ENCODE measurements around the gene HYAL1. TPM values are rescaled to one million over a fixed set of nuclear protein-coding genes. Genes with fewer than 3 reads are reported as not detected.
A peak's percentile ranks its signal among the peaks of the same experiment; 100 is the strongest.

Gene HYAL1
- total RNA-seq, 1 donor from 2014 or later: 78.8 TPM

GRCh38 chr3:50268276-50268675 lies 35.1 kb downstream of the HYAL1 start:
- no peaks in the 10 kb centered on the region for H3K36me3 ChIP-seq
- peaks cover 53% of the 10 kb centered on the region for H3K4me1 ChIP-seq
- intact Hi-C loops (cut with DNase I): no loop called here
- H3K27me3 ChIP-seq: no peaks in the 10 kb centered on the region
- H3K27ac ChIP-seq: peak overlapping the region; percentile 90
- peak overlapping the region; percentile 55 for H3K4me3 ChIP-seq
- ATAC-seq: no peak
- H3K9me3 ChIP-seq: no peaks in the 10 kb centered on the region
- no peak for TF ChIP-seq CTCF (IDR thresholded peaks at IDR 0.05)
- no peak for DNase-seq

- Histone ChIP-seq H3K27ac (peak overlapping the region; percentile 90), H3K4me1 (peaks cover 46% of the 10 kb centered on the region), H3K27me3 (no peaks in the 10 kb centered on the region), H3K36me3 (no peaks in the 10 kb centered on the region), H3K9me3 (no peaks in the 10 kb centered on the region), H3K4me3 (peak overlapping the region; percentile 55)
- intact Hi-C loops (cut with DNase I): no loop called here
- no peak for TF ChIP-seq CTCF (IDR thresholded peaks at IDR 0.05)
- DNase-seq (peak; percentile 86), ATAC-seq (peak; percentile 45)
Observed at GRCh38 chr3:50267280-50267913, 36.0 kb downstream of the HYAL1 start.

DNA sequence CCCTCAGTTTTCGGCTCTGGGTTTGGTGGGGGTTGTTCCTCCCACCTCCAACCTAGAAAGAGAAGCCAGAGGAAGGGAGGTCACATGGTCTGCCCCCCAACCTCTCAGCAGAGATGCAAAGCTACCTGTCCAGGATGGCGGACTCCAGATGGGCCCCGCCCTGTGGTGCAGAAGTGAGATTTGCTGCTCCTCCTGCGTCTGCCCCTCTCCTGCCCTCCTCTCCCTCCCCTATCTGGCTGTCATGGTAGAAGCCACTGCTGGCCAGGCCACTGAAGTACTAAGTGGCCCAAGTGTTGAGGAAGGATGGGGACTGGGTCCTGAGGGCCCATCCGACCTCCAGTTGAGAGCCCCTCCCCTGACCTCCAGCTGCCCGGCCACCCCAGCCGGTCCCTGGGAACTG lies 36.5 kb downstream of the HYAL1 start:
- no peaks in the 10 kb centered on the region for H3K9me3 ChIP-seq
- TF ChIP-seq CTCF (IDR thresholded peaks at IDR 0.05): no peak
- H3K4me1 ChIP-seq: peaks cover 46% of the 10 kb centered on the region
- ATAC-seq: no peak
- intact Hi-C loops (cut with DNase I): no loop called here
- H3K4me3 ChIP-seq: peak overlapping the region; percentile 55
- no peaks in the 10 kb centered on the region for H3K36me3 ChIP-seq
- DNase-seq: no peak
- no peaks in the 10 kb centered on the region for H3K27me3 ChIP-seq
- H3K27ac ChIP-seq: peak overlapping the region; percentile 90

GRCh38 chr3:50266017-50266416 lies 37.4 kb downstream of the HYAL1 start:
- DNase-seq: no peak
- no peak for ATAC-seq
- Histone ChIP-seq H3K9me3 (no peaks in the 10 kb centered on the region), H3K27ac (peak overlapping the region; percentile 90), H3K36me3 (no peaks in the 10 kb centered on the region), H3K4me3 (peak overlapping the region; percentile 55), H3K27me3 (no peaks in the 10 kb centered on the region), H3K4me1 (peaks cover 54% of the 10 kb centered on the region)
- TF ChIP-seq CTCF (IDR thresholded peaks at IDR 0.05): no peak
- intact Hi-C loops (cut with DNase I): no loop called here

GRCh38 chr3:50265571-50265970 lies 37.8 kb downstream of the HYAL1 start:
- intact Hi-C loops (cut with DNase I): no loop called here
- H3K27me3 ChIP-seq: no peaks in the 10 kb centered on the region
- no peaks in the 10 kb centered on the region for H3K9me3 ChIP-seq
- ATAC-seq (no peak), DNase-seq (no peak)
- peaks cover 58% of the 10 kb centered on the region for H3K4me1 ChIP-seq
- peak overlapping the region; percentile 90 for H3K27ac ChIP-seq
- no peaks in the 10 kb centered on the region for H3K36me3 ChIP-seq
- TF ChIP-seq CTCF (IDR thresholded peaks at IDR 0.05): no peak
- peak overlapping the region; percentile 3 for H3K4me3 ChIP-seq

Measured in upper lobe of right lung (tissue), 1 donor.